Gastrocnemius medialis (tissue), 4 donors: ENCODE results near the gene SCARB1.

ENCODE experiments used
- POLR2A ChIP-seq, 2 donors: fragments of 450-650 bp; IDR thresholded peaks; one replicate each; pipeline ENCODE4 v1.6.1; 2017; ENCODE audit warnings: antibody characterized with exemption in 2 of 2, mild to moderate bottlenecking in 2 of 2, moderate library complexity in 2 of 2
- TF ChIP-seq, protein P1 (sequence below), 5 experiments: fragments of 450-650 bp in 3 of 5; fragments of 200-600 bp in 2 of 5; sonication (generic) in 2 of 5; IDR thresholded peaks in 4 of 5; conservative IDR thresholded peaks in 1 of 5; 1 replicate in 4 of 5; 2 replicates in 1 of 5; pipeline ENCODE4 v1.5.1; 2016 to 2019; ENCODE audit warnings: antibody characterized with exemption in 5 of 5, mild to moderate bottlenecking in 3 of 5, moderate library complexity in 3 of 5

GRCh38 chr12:124851342-124851741 lies 12.3 kb downstream of the SCARB1 start:
- TF ChIP-seq, protein P1, sequence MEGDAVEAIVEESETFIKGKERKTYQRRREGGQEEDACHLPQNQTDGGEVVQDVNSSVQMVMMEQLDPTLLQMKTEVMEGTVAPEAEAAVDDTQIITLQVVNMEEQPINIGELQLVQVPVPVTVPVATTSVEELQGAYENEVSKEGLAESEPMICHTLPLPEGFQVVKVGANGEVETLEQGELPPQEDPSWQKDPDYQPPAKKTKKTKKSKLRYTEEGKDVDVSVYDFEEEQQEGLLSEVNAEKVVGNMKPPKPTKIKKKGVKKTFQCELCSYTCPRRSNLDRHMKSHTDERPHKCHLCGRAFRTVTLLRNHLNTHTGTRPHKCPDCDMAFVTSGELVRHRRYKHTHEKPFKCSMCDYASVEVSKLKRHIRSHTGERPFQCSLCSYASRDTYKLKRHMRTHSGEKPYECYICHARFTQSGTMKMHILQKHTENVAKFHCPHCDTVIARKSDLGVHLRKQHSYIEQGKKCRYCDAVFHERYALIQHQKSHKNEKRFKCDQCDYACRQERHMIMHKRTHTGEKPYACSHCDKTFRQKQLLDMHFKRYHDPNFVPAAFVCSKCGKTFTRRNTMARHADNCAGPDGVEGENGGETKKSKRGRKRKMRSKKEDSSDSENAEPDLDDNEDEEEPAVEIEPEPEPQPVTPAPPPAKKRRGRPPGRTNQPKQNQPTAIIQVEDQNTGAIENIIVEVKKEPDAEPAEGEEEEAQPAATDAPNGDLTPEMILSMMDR (IDR thresholded peaks at IDR 0.05 in 4 of 5, conservative IDR thresholded peaks at IDR 0.05 in 1 of 5): no peak
- no peak for TF ChIP-seq POLR2A (IDR thresholded peaks at IDR 0.05)
